Duodenal mucosa (tissue), 2 donors: Measurements from ENCODE around the gene GNG7.
"Not testable (repeated sequence)": the region's sequence is repeated elsewhere in the genome, so short reads cannot be mapped to it uniquely, and the experiment has no call there.

Source experiments
- H3K27ac ChIP-seq: one replicate; pipeline ENCODE4 v1.7.0; 2013; ENCODE audit warnings: low read depth, low read length
- H3K27me3 ChIP-seq, 2 donors: one replicate each; pipeline ENCODE4 v1.7.0; 2013; ENCODE audit warnings: low read length in 2 of 2, control low read depth in 1 of 2; ENCODE audit not compliant: insufficient read depth in 2 of 2, control insufficient read depth in 1 of 2
- H3K36me3 ChIP-seq, 2 donors: one replicate each; pipeline ENCODE4 v1.7.0; 2013; ENCODE audit warnings: low read length in 2 of 2, control low read depth in 1 of 2; ENCODE audit not compliant: insufficient read depth in 2 of 2, control insufficient read depth in 1 of 2
- H3K4me1 ChIP-seq, 2 donors: one replicate each; pipeline ENCODE4 v1.7.0; 2013; ENCODE audit warnings: low read length in 2 of 2, control low read depth in 1 of 2; ENCODE audit not compliant: insufficient read depth in 2 of 2, control insufficient read depth in 1 of 2
- H3K4me3 ChIP-seq, 2 donors: one replicate each; pipeline ENCODE4 v1.7.0; 2013; ENCODE audit warnings: low read length in 2 of 2, low read depth in 1 of 2
- H3K9ac ChIP-seq, 2 donors: one replicate each; pipeline ENCODE4 v1.7.0; 2013; ENCODE audit warnings: low read length in 2 of 2, low read depth in 1 of 2
- H3K9me3 ChIP-seq, 2 donors: one replicate each; pipeline ENCODE4 v1.7.0; 2013; ENCODE audit warnings: low read length in 2 of 2, control low read depth in 1 of 2; ENCODE audit not compliant: control insufficient read depth in 1 of 2

The GNG7 gene

GRCh38 chr19:2646866-2647535 is 55.5 kb downstream of the GNG7 start:
- no peaks in the 10 kb centered on the region for H3K4me1 ChIP-seq
- H3K4me3 ChIP-seq: no peak overlapping the region
- H3K27me3 ChIP-seq: peaks cover 0 to 3% of the 10 kb centered on the region in 2 donors
- no peaks in the 10 kb centered on the region for H3K36me3 ChIP-seq
- no peak overlapping the region for H3K9ac ChIP-seq
- H3K9me3 ChIP-seq: no peaks in the 10 kb centered on the region
- H3K27ac ChIP-seq: no peak overlapping the region

GRCh38 chr19:2645826-2646225 is 56.7 kb downstream of the GNG7 start:
- no peaks in the 10 kb centered on the region for H3K4me1 ChIP-seq
- H3K9me3 ChIP-seq: no peaks in the 10 kb centered on the region
- H3K4me3 ChIP-seq: no peak overlapping the region
- H3K9ac ChIP-seq: no peak overlapping the region
- no peak overlapping the region for H3K27ac ChIP-seq
- H3K36me3 ChIP-seq: no peaks in the 10 kb centered on the region
- H3K27me3 ChIP-seq: peaks cover 0 to 3% of the 10 kb centered on the region in 2 donors

GRCh38 chr19:2643123-2643737 is 59.3 kb downstream of the GNG7 start:
- H3K9ac ChIP-seq, H3K27me3 ChIP-seq, H3K9me3 ChIP-seq, H3K4me1 ChIP-seq, H3K27ac ChIP-seq, H3K4me3 ChIP-seq, H3K36me3 ChIP-seq: not testable (repeated sequence)

GRCh38 chr19:2641332-2641698 is 61.2 kb downstream of the GNG7 start:
- Histone ChIP-seq H3K9ac (no peak overlapping the region), H3K36me3 (no peaks in the 10 kb centered on the region), H3K9me3 (no peaks in the 10 kb centered on the region), H3K27ac (no peak overlapping the region), H3K27me3 (peaks cover 0 to 3% of the 10 kb centered on the region in 2 donors), H3K4me3 (no peak overlapping the region), H3K4me1 (peaks cover 5 to 6% of the 10 kb centered on the region in 2 donors)

- no peak overlapping the region for H3K4me3 ChIP-seq
- no peak overlapping the region for H3K9ac ChIP-seq
- no peak overlapping the region for H3K27ac ChIP-seq
- no peaks in the 10 kb centered on the region for H3K9me3 ChIP-seq
- H3K27me3 ChIP-seq: peaks cover 0 to 3% of the 10 kb centered on the region in 2 donors
- H3K36me3 ChIP-seq: no peaks in the 10 kb centered on the region
- H3K4me1 ChIP-seq: peaks cover 5 to 6% of the 10 kb centered on the region in 2 donors
These were observed 61.7 kb downstream of the GNG7 start for GRCh38 chr19:2640563-2641331.

- Histone ChIP-seq H3K9ac (no peak overlapping the region), H3K4me3 (no peak overlapping the region), H3K9me3 (no peaks in the 10 kb centered on the region), H3K36me3 (no peaks in the 10 kb centered on the region), H3K4me1 (peaks cover 5 to 6% of the 10 kb centered on the region in 2 donors), H3K27ac (no peak overlapping the region), H3K27me3 (peaks cover 0 to 3% of the 10 kb centered on the region in 2 donors)
These were observed 62.5 kb downstream of the GNG7 start for GRCh38 chr19:2639999-2640398.

- no peaks in the 10 kb centered on the region for H3K27me3 ChIP-seq
- H3K4me1 ChIP-seq: peaks cover 5 to 10% of the 10 kb centered on the region in 2 donors
- no peak overlapping the region for H3K27ac ChIP-seq
- H3K4me3 ChIP-seq: no peak overlapping the region
- H3K36me3 ChIP-seq: no peaks in the 10 kb centered on the region
- no peak overlapping the region for H3K9ac ChIP-seq
- H3K9me3 ChIP-seq: no peaks in the 10 kb centered on the region
These were observed 64.0 kb downstream of the GNG7 start for GRCh38 chr19:2638417-2638940.

GRCh38 chr19:2636897-2637683 is 65.4 kb downstream of the GNG7 start:
- H3K27me3 ChIP-seq: no peaks in the 10 kb centered on the region
- H3K36me3 ChIP-seq: no peaks in the 10 kb centered on the region
- H3K9ac ChIP-seq: no peak overlapping the region
- H3K9me3 ChIP-seq: no peaks in the 10 kb centered on the region
- no peak overlapping the region for H3K4me3 ChIP-seq
- peaks cover 5 to 10% of the 10 kb centered on the region in 2 donors for H3K4me1 ChIP-seq
- no peak overlapping the region for H3K27ac ChIP-seq

GRCh38 chr19:2636141-2636896 is 66.2 kb downstream of the GNG7 start:
- Histone ChIP-seq H3K27ac (no peak overlapping the region), H3K9me3 (peaks cover 0 to 1% of the 10 kb centered on the region in 2 donors), H3K36me3 (no peaks in the 10 kb centered on the region), H3K27me3 (no peaks in the 10 kb centered on the region), H3K9ac (no peak overlapping the region), H3K4me1 (peaks cover 5 to 10% of the 10 kb centered on the region in 2 donors), H3K4me3 (no peak overlapping the region)
